Tibial nerve (tissue), 3 donors: ENCODE results near the gene BCAR1.

Experiments used
- CTCF ChIP-seq, 5 experiments: fragments of 200-600 bp in 3 of 5; fragments of 450-650 bp in 2 of 5; sonication (generic) in 3 of 5; IDR thresholded peaks; one replicate each; pipeline ENCODE4 v1.5.1; 2016 to 2019; ENCODE audit warnings: antibody characterized with exemption in 5 of 5, mild to moderate bottlenecking in 3 of 5, moderate library complexity in 2 of 5
- POLR2A ChIP-seq, 2 donors: fragments of 450-650 bp; IDR thresholded peaks; one replicate each; pipeline ENCODE4 v1.6.1; 2017; ENCODE audit warnings: antibody characterized with exemption in 2 of 2, mild to moderate bottlenecking in 2 of 2, moderate library complexity in 2 of 2

- TF ChIP-seq POLR2A (IDR thresholded peaks at IDR 0.05) (no peak), CTCF (IDR thresholded peaks at IDR 0.05) (no peak)
These were observed 57.5 kb downstream of the BCAR1 start for GRCh38 chr16:75193730-75194444.
